HAP-1 (cell line): Measurements from ENCODE around the gene DEDD.
A peak's percentile ranks its signal among the peaks of the same experiment; 100 is the strongest.

Source experiments
- DNase-seq, 2 experiments: peaks; one replicate each; pipeline ENCODE4 v3.0.0-alpha.2; 2016 to 2020; ENCODE audit warnings: low spot score in 2 of 2
- H3K27me3 ChIP-seq: fragments of 250-450 bp; sonication (Bioruptor Pico); 2 replicates; pipeline ENCODE4 v1.5.1; 2020; ENCODE audit warnings: low read depth, mild to moderate bottlenecking, moderate library complexity
- H3K36me3 ChIP-seq: fragments of 250-450 bp; sonication (Bioruptor Pico); replicated peaks from 2 replicates; pipeline ENCODE4 v1.5.1; 2020; ENCODE audit warnings: mild to moderate bottlenecking
- H3K4me1 ChIP-seq: fragments of 250-450 bp; sonication (Bioruptor Pico); 2 replicates; pipeline ENCODE4 v1.5.1; 2020; ENCODE audit warnings: mild to moderate bottlenecking
- H3K4me3 ChIP-seq: fragments of 250-450 bp; sonication (Bioruptor Pico); 2 replicates; pipeline ENCODE4 v1.5.1; 2020; ENCODE audit warnings: mild to moderate bottlenecking, moderate library complexity
- H3K9me3 ChIP-seq: fragments of 250-450 bp; sonication (Bioruptor Pico); 2 replicates; pipeline ENCODE4 v1.5.1; 2020; ENCODE audit warnings: mild to moderate bottlenecking, moderate library complexity
- in situ Hi-C: fragments of 300-500 bp; cut with MboI; formaldehyde crosslinking; loops from 3 replicates; pipeline ENCODE4 v1.14.3; 2020; ENCODE audit warnings: low sequenced_read_pairs, inconsistent platforms, mixed read lengths

The DEDD gene

GRCh38 chr1:161171696-161172095, 39.2 kb upstream of the DEDD start:
- Histone ChIP-seq H3K4me3 (no peak overlapping the region), H3K9me3 (no peaks in the 10 kb centered on the region), H3K4me1 (peaks cover 9% of the 10 kb centered on the region), H3K36me3 (peaks cover 54% of the 10 kb centered on the region), H3K27me3 (no peaks in the 10 kb centered on the region)
- in situ Hi-C loops = no loop called here
- DNase-seq = no peak

- no peaks in the 10 kb centered on the region for H3K9me3 ChIP-seq
- in situ Hi-C loops = no loop called here
- peaks cover 54% of the 10 kb centered on the region for H3K36me3 ChIP-seq
- DNase-seq = no peak
- peaks cover 4% of the 10 kb centered on the region; the same call in 1 of the 2 replicates for H3K4me1 ChIP-seq
- no peak overlapping the region for H3K4me3 ChIP-seq
- no peaks in the 10 kb centered on the region for H3K27me3 ChIP-seq
Observed at GRCh38 chr1:161171191-161171590, 38.7 kb upstream of the DEDD start.

- Histone ChIP-seq H3K36me3 (peaks cover 55% of the 10 kb centered on the region), H3K9me3 (no peaks in the 10 kb centered on the region), H3K27me3 (no peaks in the 10 kb centered on the region), H3K4me1 (peaks cover 7% of the 10 kb centered on the region), H3K4me3 (no peak overlapping the region)
- DNase-seq = no peak
- in situ Hi-C loops = no loop called here
Observed at GRCh38 chr1:161168906-161169305, 36.4 kb upstream of the DEDD start.

- Histone ChIP-seq H3K9me3 (no peaks in the 10 kb centered on the region), H3K36me3 (peaks cover 43% of the 10 kb centered on the region), H3K27me3 (no peaks in the 10 kb centered on the region), H3K4me1 (peaks cover 7% of the 10 kb centered on the region), H3K4me3 (peak overlapping the region; percentile 53)
- DNase-seq = peak; percentile 63 to 72
- in situ Hi-C loops = no loop called here
Observed at GRCh38 chr1:161166669-161167548, 34.4 kb upstream of the DEDD start.

- peaks cover 37% of the 10 kb centered on the region for H3K36me3 ChIP-seq
- in situ Hi-C loops = no loop called here
- H3K27me3 ChIP-seq = no peaks in the 10 kb centered on the region
- H3K9me3 ChIP-seq = no peaks in the 10 kb centered on the region
- peak within 1 kb of the TSS; percentile 53 for H3K4me3 ChIP-seq
- H3K4me1 ChIP-seq = peaks cover 7% of the 10 kb centered on the region
- DNase-seq = peak; percentile 97 to 99
Observed at GRCh38 chr1:161165742-161166668, 33.5 kb upstream of the DEDD start, which contains the start of gene PPOX. Gene PPOX, plus strand, starts transcription at chr1:161166426. Its CDS starts 422 bp downstream, at chr1:161166848.

- DNase-seq = no peak
- Histone ChIP-seq H3K36me3 (peaks cover 35% of the 10 kb centered on the region), H3K4me1 (peaks cover 8% of the 10 kb centered on the region), H3K9me3 (no peaks in the 10 kb centered on the region; the same call in 1 of the 2 replicates), H3K4me3 (no peak overlapping the region; the same call in 1 of the 2 replicates), H3K27me3 (no peaks in the 10 kb centered on the region)
- in situ Hi-C loops = no loop called here
Observed at GRCh38 chr1:161164901-161165610, 32.6 kb upstream of the DEDD start.

GRCh38 chr1:161163793-161164192, 31.3 kb upstream of the DEDD start:
- in situ Hi-C loops = no loop called here
- H3K4me3 ChIP-seq = no peak overlapping the region
- DNase-seq = no peak
- H3K27me3 ChIP-seq = no peaks in the 10 kb centered on the region
- peaks cover 24% of the 10 kb centered on the region for H3K36me3 ChIP-seq
- no peaks in the 10 kb centered on the region; the same call in 1 of the 2 replicates for H3K9me3 ChIP-seq
- peaks cover 14% of the 10 kb centered on the region for H3K4me1 ChIP-seq

GRCh38 chr1:161162806-161163205, 30.3 kb upstream of the DEDD start:
- no peak for DNase-seq
- Histone ChIP-seq H3K4me1 (peaks cover 15% of the 10 kb centered on the region), H3K9me3 (no peaks in the 10 kb centered on the region; the same call in 1 of the 2 replicates), H3K36me3 (peaks cover 26% of the 10 kb centered on the region), H3K27me3 (no peaks in the 10 kb centered on the region), H3K4me3 (no peak overlapping the region)
- in situ Hi-C loops = no loop called here

- DNase-seq = no peak
- H3K36me3 ChIP-seq = peaks cover 25% of the 10 kb centered on the region
- in situ Hi-C loops = no loop called here
- H3K9me3 ChIP-seq = no peaks in the 10 kb centered on the region; the same call in 1 of the 2 replicates
- no peaks in the 10 kb centered on the region for H3K27me3 ChIP-seq
- H3K4me3 ChIP-seq = no peak overlapping the region
- peaks cover 13% of the 10 kb centered on the region for H3K4me1 ChIP-seq
Observed at GRCh38 chr1:161162052-161162451, 29.6 kb upstream of the DEDD start.

GRCh38 chr1:161161652-161162051, 29.2 kb upstream of the DEDD start:
- Histone ChIP-seq H3K27me3 (no peaks in the 10 kb centered on the region), H3K4me1 (peaks cover 11% of the 10 kb centered on the region), H3K4me3 (no peak overlapping the region), H3K36me3 (peaks cover 25% of the 10 kb centered on the region), H3K9me3 (no peaks in the 10 kb centered on the region; the same call in 1 of the 2 replicates)
- no peak for DNase-seq
- in situ Hi-C loops = no loop called here

GRCh38 chr1:161160671-161161145, 28.2 kb upstream of the DEDD start:
- no peak overlapping the region for H3K4me3 ChIP-seq
- no peaks in the 10 kb centered on the region; the same call in 1 of the 2 replicates for H3K9me3 ChIP-seq
- in situ Hi-C loops = no loop called here
- no peak for DNase-seq
- H3K4me1 ChIP-seq = peaks cover 11% of the 10 kb centered on the region
- H3K27me3 ChIP-seq = no peaks in the 10 kb centered on the region
- peaks cover 25% of the 10 kb centered on the region for H3K36me3 ChIP-seq

GRCh38 chr1:161159913-161160243, 27.4 kb upstream of the DEDD start:
- H3K36me3 ChIP-seq = peaks cover 24% of the 10 kb centered on the region
- H3K4me3 ChIP-seq = peak overlapping the region; percentile 96
- H3K9me3 ChIP-seq = no peaks in the 10 kb centered on the region; the same call in 1 of the 2 replicates
- H3K4me1 ChIP-seq = peaks cover 8% of the 10 kb centered on the region
- DNase-seq = no peak
- in situ Hi-C loops = no loop called here
- H3K27me3 ChIP-seq = no peaks in the 10 kb centered on the region
